Measurements from ENCODE around the gene EFEMP1. TPM values are rescaled to one million over a fixed set of nuclear protein-coding genes. Genes with fewer than 3 reads are reported as not detected.

Gene EFEMP1
- total and polyA plus RNA-seq, 10 of the 15 experiments (the other 5 are each of a cell fraction or from before 2014, with no cell fraction given): 0.27 to 1.2 (median 0.35) TPM; not detected in 6

DNA sequence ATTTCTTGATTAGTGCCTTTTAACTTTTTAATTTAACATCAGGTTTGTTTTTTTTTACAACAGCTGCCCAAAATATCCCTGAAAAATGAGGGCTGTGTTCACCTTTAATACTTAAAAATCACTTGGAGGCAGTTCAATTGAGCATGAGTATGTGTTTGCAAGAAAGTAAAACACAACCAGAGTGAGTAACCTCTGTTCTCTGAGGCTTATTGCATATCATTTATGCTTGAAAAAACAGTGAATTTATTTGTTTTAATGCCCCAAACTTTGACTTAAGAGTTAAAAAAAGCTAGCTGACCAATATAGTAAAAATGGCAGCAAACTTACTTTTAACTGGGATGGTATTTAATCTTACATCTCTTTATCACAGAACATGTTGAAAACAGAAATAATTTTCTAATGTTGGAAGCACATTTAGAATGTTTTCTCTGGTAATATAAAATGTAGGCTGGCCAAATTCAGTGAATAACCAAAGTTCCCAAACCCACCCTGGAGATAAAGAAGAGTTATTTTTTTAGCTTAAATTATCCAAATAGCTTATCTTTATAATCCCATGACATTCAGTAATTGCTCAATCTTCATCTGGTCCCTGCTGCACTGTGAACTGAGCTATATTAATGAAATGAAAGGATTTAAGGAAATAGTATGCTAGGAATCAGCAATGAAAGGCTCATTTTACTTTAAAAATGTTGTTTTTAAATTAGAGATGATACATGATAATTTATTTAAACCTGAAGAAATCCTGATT, 24.8 kb upstream of the EFEMP1 start:
- no peaks in the 10 kb centered on the region for H3K27me3 ChIP-seq (replicated peaks in 1 of 2; ENCODE audit: control insufficient read depth in 2 of 2, insufficient read depth in 2 of 2, low read length in 1 of 2)
- intact Hi-C loops (cut with micrococcal nuclease; ENCODE audit: unreplicated experiment) (no loop called here), in situ Hi-C loops (cut with MboI) (no loop called here)
- no peaks in the 10 kb centered on the region for H3K4me1 ChIP-seq (ENCODE audit: control insufficient read depth, insufficient read depth, low read length)
- ChIA-PET RAD21 (ENCODE audit: unreplicated experiment) (no interaction called here), SMC1A (ENCODE audit: uncharacterized antibody, unreplicated experiment) (interaction anchor here (1.1 to 1.4 kb wide), 3 partner anchors 13 to 14 kb away, joined by 3 to 6 read pairs (median 3); no protein-coding TSS in a partner anchor), POLR2A (no interaction called here), CTCF (interaction anchor here (0.7 to 1.8 kb wide), 5 partner anchors 12 to 231 kb away, joined by 3 to 5 read pairs (median 4); no protein-coding TSS in a partner anchor)
- H3K9me3 ChIP-seq (replicated peaks; ENCODE audit: control insufficient read depth, insufficient read depth, low read length): no peaks in the 10 kb centered on the region
- no peak overlapping the region for H2AFZ ChIP-seq (ENCODE audit: control insufficient read depth, low read depth, low read length)
- no peak overlapping the region for H3K4me3 ChIP-seq
- BruUV-seq (replicated peaks): no TSS peak
- TF ChIP-seq TBL1XR1 (IDR thresholded peaks at IDR 0.05; ENCODE audit: low read depth, low read length) (no peak), EZH2 (IDR thresholded peaks at IDR 0.05; ENCODE audit: borderline replicate concordance, control insufficient read depth, low read depth, low read length) (no peak), LARP7 (IDR thresholded peaks at IDR 0.05) (no peak), ZNF217 (IDR thresholded peaks at IDR 0.05) (no peak), BMI1 (IDR thresholded peaks at IDR 0.05; ENCODE audit: borderline replicate concordance) (no peak), IKZF1 (conservative IDR thresholded peaks at IDR 0.05) (no peak), NR2F1 (conservative IDR thresholded peaks at IDR 0.05) (no peak), HCFC1 (IDR thresholded peaks at IDR 0.05; ENCODE audit: low read length) (no peak), TCF7 (IDR thresholded peaks at IDR 0.05; ENCODE audit: borderline replicate concordance) (no peak), ZBED1 (IDR thresholded peaks at IDR 0.05; ENCODE audit: borderline replicate concordance) (no peak), RUNX3 (IDR thresholded peaks at IDR 0.05; ENCODE audit: low read length) (no peak), CREB1 (IDR thresholded peaks at IDR 0.05; ENCODE audit: low read depth) (no peak)
- TF ChIP-seq, protein P1, sequence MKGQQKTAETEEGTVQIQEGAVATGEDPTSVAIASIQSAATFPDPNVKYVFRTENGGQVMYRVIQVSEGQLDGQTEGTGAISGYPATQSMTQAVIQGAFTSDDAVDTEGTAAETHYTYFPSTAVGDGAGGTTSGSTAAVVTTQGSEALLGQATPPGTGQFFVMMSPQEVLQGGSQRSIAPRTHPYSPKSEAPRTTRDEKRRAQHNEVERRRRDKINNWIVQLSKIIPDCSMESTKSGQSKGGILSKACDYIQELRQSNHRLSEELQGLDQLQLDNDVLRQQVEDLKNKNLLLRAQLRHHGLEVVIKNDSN (IDR thresholded peaks at IDR 0.05; ENCODE audit: borderline replicate concordance, extremely low read length, insufficient read depth, low read depth, low read length): no peak
- TF ChIP-seq, protein P2, sequence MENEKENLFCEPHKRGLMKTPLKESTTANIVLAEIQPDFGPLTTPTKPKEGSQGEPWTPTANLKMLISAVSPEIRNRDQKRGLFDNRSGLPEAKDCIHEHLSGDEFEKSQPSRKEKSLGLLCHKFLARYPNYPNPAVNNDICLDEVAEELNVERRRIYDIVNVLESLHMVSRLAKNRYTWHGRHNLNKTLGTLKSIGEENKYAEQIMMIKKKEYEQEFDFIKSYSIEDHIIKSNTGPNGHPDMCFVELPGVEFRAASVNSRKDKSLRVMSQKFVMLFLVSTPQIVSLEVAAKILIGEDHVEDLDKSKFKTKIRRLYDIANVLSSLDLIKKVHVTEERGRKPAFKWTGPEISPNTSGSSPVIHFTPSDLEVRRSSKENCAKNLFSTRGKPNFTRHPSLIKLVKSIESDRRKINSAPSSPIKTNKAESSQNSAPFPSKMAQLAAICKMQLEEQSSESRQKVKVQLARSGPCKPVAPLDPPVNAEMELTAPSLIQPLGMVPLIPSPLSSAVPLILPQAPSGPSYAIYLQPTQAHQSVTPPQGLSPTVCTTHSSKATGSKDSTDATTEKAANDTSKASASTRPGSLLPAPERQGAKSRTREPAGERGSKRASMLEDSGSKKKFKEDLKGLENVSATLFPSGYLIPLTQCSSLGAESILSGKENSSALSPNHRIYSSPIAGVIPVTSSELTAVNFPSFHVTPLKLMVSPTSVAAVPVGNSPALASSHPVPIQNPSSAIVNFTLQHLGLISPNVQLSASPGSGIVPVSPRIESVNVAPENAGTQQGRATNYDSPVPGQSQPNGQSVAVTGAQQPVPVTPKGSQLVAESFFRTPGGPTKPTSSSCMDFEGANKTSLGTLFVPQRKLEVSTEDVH (IDR thresholded peaks at IDR 0.05; ENCODE audit: low read depth, partially characterized antibody): no peak
- no peak overlapping the region for H3K27ac ChIP-seq (ENCODE audit: control insufficient read depth, insufficient read depth)
- no peak for FAIRE-seq
- no peaks in the 10 kb centered on the region for H3K79me2 ChIP-seq (ENCODE audit: control insufficient read depth, insufficient read depth, low read length)
- no peak for DNase-seq (ENCODE audit: low read depth, low spot score)
- no peaks in the 10 kb centered on the region for H3K36me3 ChIP-seq (ENCODE audit: control insufficient read depth in 2 of 2, insufficient read depth in 2 of 2, low read length in 1 of 2)
- H3K4me2 ChIP-seq (ENCODE audit: control insufficient read depth, insufficient read depth): no peak overlapping the region
- no peak overlapping the region for H3K9ac ChIP-seq (ENCODE audit: control insufficient read depth, insufficient read depth, low read length)
- no peak for ATAC-seq
- no peaks in the 10 kb centered on the region for H4K20me1 ChIP-seq (ENCODE audit: control insufficient read depth, insufficient read depth)
